Endothelial cell (in vitro differentiated cells): Measurements from ENCODE around the gene PACRG. TPM values are rescaled to one million over a fixed set of nuclear protein-coding genes. Genes with fewer than 3 reads are reported as not detected.

Source experiments
- DNase-seq: peaks from one replicate; pipeline ENCODE4 v3.0.0; 2021; ENCODE audit warnings: low spot score
- H3K27ac Mint-ChIP-seq: one replicate; pipeline ENCODE4 v1.8.0; 2021; ENCODE audit warnings: mixed read lengths, inconsistent platforms; ENCODE audit not compliant: unreplicated experiment
- H3K27me3 Mint-ChIP-seq: one replicate; pipeline ENCODE4 v1.8.0; 2021; ENCODE audit warnings: mild to moderate bottlenecking, moderate library complexity, mixed read lengths, inconsistent platforms; ENCODE audit not compliant: unreplicated experiment
- H3K36me3 Mint-ChIP-seq: one replicate; pipeline ENCODE4 v1.8.0; 2021; ENCODE audit warnings: mild to moderate bottlenecking, low read depth, mixed read lengths, inconsistent platforms; ENCODE audit not compliant: unreplicated experiment
- H3K4me1 Mint-ChIP-seq: one replicate; pipeline ENCODE4 v1.8.0; 2021; ENCODE audit warnings: mild to moderate bottlenecking, mixed read lengths, inconsistent platforms; ENCODE audit not compliant: unreplicated experiment
- H3K4me3 Mint-ChIP-seq: one replicate; pipeline ENCODE4 v1.8.0; 2021; ENCODE audit warnings: mild to moderate bottlenecking, mixed read lengths, inconsistent platforms; ENCODE audit not compliant: unreplicated experiment
- H3K9me3 Mint-ChIP-seq: one replicate; pipeline ENCODE4 v1.8.0; 2021; ENCODE audit warnings: mixed read lengths, inconsistent platforms; ENCODE audit not compliant: unreplicated experiment
- CTCF ChIP-seq: fragments of 200-600 bp; sonication (generic); IDR thresholded peaks from one replicate; pipeline ENCODE4 v1.5.0; 2021; ENCODE audit warnings: antibody characterized with exemption; ENCODE audit not compliant: unreplicated experiment
- total RNA-seq: library from RNA; stranded (reverse); fragmentation: NEBNext Ultra II Directional; extraction: Animal tissue kit (Norgen Biotek cat#: 25700); gene quantifications from one replicate; pipeline ENCODE4 v1.2.1, GENCODE V29; 2021; ENCODE audit not compliant: unreplicated experiment

Gene PACRG
- total RNA-seq, 1 donor from 2014 or later = 1.1 TPM

- Mint-ChIP-seq H3K36me3 (no peaks in the 10 kb centered on the region), H3K4me3 (no peak overlapping the region), H3K9me3 (no peaks in the 10 kb centered on the region), H3K4me1 (no peaks in the 10 kb centered on the region), H3K27ac (no peak overlapping the region), H3K27me3 (peaks cover 5% of the 10 kb centered on the region)
- DNase-seq = no peak
- TF ChIP-seq CTCF = no peak
These were observed 420.2 kb downstream of the PACRG start for GRCh38 chr6:163147994-163148393.

- Mint-ChIP-seq H3K27ac (no peak overlapping the region), H3K4me3 (no peak overlapping the region)
- no peak for DNase-seq
These were observed 420.9 kb downstream of the PACRG start for GRCh38 chr6:163148451-163149278.

GRCh38 chr6:163149279-163149848, 421.6 kb downstream of the PACRG start:
- H3K4me1 Mint-ChIP-seq = no peaks in the 10 kb centered on the region
- peaks cover 5% of the 10 kb centered on the region for H3K27me3 Mint-ChIP-seq
- no peak for DNase-seq
- no peaks in the 10 kb centered on the region for H3K36me3 Mint-ChIP-seq
- no peak overlapping the region for H3K27ac Mint-ChIP-seq
- no peak for TF ChIP-seq CTCF
- H3K9me3 Mint-ChIP-seq = no peaks in the 10 kb centered on the region
- no peak overlapping the region for H3K4me3 Mint-ChIP-seq

More at GRCh38 chr6:163148451-163149278, 420.9 kb downstream of the PACRG start:
- no peaks in the 10 kb centered on the region for H3K9me3 Mint-ChIP-seq
- no peaks in the 10 kb centered on the region for H3K36me3 Mint-ChIP-seq
- no peak for TF ChIP-seq CTCF
- H3K4me1 Mint-ChIP-seq = no peaks in the 10 kb centered on the region
- H3K27me3 Mint-ChIP-seq = peaks cover 5% of the 10 kb centered on the region

- Mint-ChIP-seq H3K9me3 (no peaks in the 10 kb centered on the region), H3K4me3 (no peak overlapping the region), H3K36me3 (no peaks in the 10 kb centered on the region), H3K27ac (no peak overlapping the region), H3K27me3 (peaks cover 5% of the 10 kb centered on the region), H3K4me1 (no peaks in the 10 kb centered on the region)
- no peak for TF ChIP-seq CTCF
- no peak for DNase-seq
These were observed 423.4 kb downstream of the PACRG start for GRCh38 chr6:163151212-163151611.

GRCh38 chr6:163152701-163153100, 424.9 kb downstream of the PACRG start:
- no peak for DNase-seq
- H3K9me3 Mint-ChIP-seq = no peaks in the 10 kb centered on the region
- TF ChIP-seq CTCF = no peak
- no peak overlapping the region for H3K4me3 Mint-ChIP-seq
- H3K4me1 Mint-ChIP-seq = no peaks in the 10 kb centered on the region
- H3K27me3 Mint-ChIP-seq = peaks cover 3% of the 10 kb centered on the region
- no peak overlapping the region for H3K27ac Mint-ChIP-seq
- H3K36me3 Mint-ChIP-seq = no peaks in the 10 kb centered on the region
